ENCODE results near the gene SARDH.
"Not testable (repeated sequence)": the region's sequence is repeated elsewhere in the genome, so short reads cannot be mapped to it uniquely, and the experiment has no call there.

SARDH gene

GRCh38 chr9:133682818-133683585 lies 55.1 kb downstream of the SARDH start:
- no peak for DNase-seq

GRCh38 chr9:133681658-133682306 lies 56.4 kb downstream of the SARDH start:
- DNase-seq: no peak

- no peak for DNase-seq
Measured at GRCh38 chr9:133680976-133681657, 57.0 kb downstream of the SARDH start.

GRCh38 chr9:133680250-133680975 lies 57.7 kb downstream of the SARDH start:
- no peak for DNase-seq

- no peak for DNase-seq
Measured at GRCh38 chr9:133679466-133680061, 58.6 kb downstream of the SARDH start.

GRCh38 chr9:133679056-133679455 lies 59.1 kb downstream of the SARDH start:
- DNase-seq: no peak

GRCh38 chr9:133677126-133678010 lies 60.8 kb downstream of the SARDH start:
- DNase-seq: peak; percentile 68 to 75

- DNase-seq: no peak
Measured at GRCh38 chr9:133676450-133676849, 61.7 kb downstream of the SARDH start.

- DNase-seq: not testable (repeated sequence)
Measured at GRCh38 chr9:133675796-133676195, 62.4 kb downstream of the SARDH start.

- no peak for DNase-seq
Measured at GRCh38 chr9:133674091-133674490, 64.1 kb downstream of the SARDH start.

GRCh38 chr9:133673258-133673655 lies 64.9 kb downstream of the SARDH start:
- DNase-seq: no peak

- no peak for DNase-seq
Measured at GRCh38 chr9:133672503-133673257, 65.5 kb downstream of the SARDH start.

- no peak for DNase-seq
Measured at GRCh38 chr9:133671371-133671770, 66.8 kb downstream of the SARDH start.

- no peak for DNase-seq
Measured at GRCh38 chr9:133670466-133670865, 67.7 kb downstream of the SARDH start.

- no peak for DNase-seq
Measured at GRCh38 chr9:133669182-133669801, 68.9 kb downstream of the SARDH start.

- DNase-seq: no peak
Measured at GRCh38 chr9:133667759-133668450, 70.2 kb downstream of the SARDH start.

GRCh38 chr9:133666845-133667244 lies 71.3 kb downstream of the SARDH start:
- no peak for DNase-seq

- DNase-seq: no peak
Measured at GRCh38 chr9:133666387-133666786, 71.8 kb downstream of the SARDH start.

- DNase-seq: no peak
Measured at GRCh38 chr9:133665535-133665934, 72.6 kb downstream of the SARDH start.

GRCh38 chr9:133665096-133665495 lies 73.1 kb downstream of the SARDH start:
- DNase-seq: no peak
